Left ventricle myocardium inferior (tissue), 1 donor: ENCODE measurements around the gene VENTX. TPM values are rescaled to one million over a fixed set of nuclear protein-coding genes. Genes with fewer than 3 reads are reported as not detected.

ENCODE experiments used
- DNase-seq: peaks from one replicate; pipeline ENCODE4 v3.0.0-alpha.2; 2020
- H3K27ac ChIP-seq: fragments of 200-600 bp; replicated peaks from 2 replicates; pipeline ENCODE4 v1.8.0; 2021
- H3K27me3 ChIP-seq: fragments of 200-600 bp; 2 replicates; pipeline ENCODE4 v1.8.0; 2021; ENCODE audit warnings: low read depth
- H3K36me3 ChIP-seq: fragments of 200-600 bp; 2 replicates; pipeline ENCODE4 v1.8.0; 2021
- H3K4me1 ChIP-seq: fragments of 200-600 bp; 2 replicates; pipeline ENCODE4 v1.8.0; 2021
- H3K4me3 ChIP-seq: fragments of 200-600 bp; 2 replicates; pipeline ENCODE4 v1.8.0; 2021; ENCODE audit warnings: mild to moderate bottlenecking, moderate library complexity
- H3K9me3 ChIP-seq: fragments of 200-600 bp; replicated peaks from 2 replicates; pipeline ENCODE4 v1.8.0; 2021
- intact Hi-C: fragments of 100-400 bp; cut with micrococcal nuclease; formaldehyde crosslinking; loops from one replicate; pipeline ENCODE4 v1.11.0; 2022
- microRNA-seq: library from miRNA; unstranded; fragments of <30 nt; microRNA quantifications from one replicate; pipeline ENCODE4 v1.2.0, GENCODE V29; 2020
- total RNA-seq: library from RNA; stranded (reverse); fragmentation: NEBNext Ultra II Directional; extraction: Animal tissue kit (Norgen Biotek cat#: 25700); gene quantifications from one replicate; pipeline ENCODE4 v1.2.1, GENCODE V29; 2021
- TF ChIP-seq, protein P1 (sequence below): fragments of 200-600 bp; IDR thresholded peaks from 2 replicates; pipeline ENCODE4 v1.8.0; 2021; ENCODE audit warnings: antibody characterized with exemption, mild to moderate bottlenecking, borderline replicate concordance
- donor health status: DM: no; HTN: yes; CAD: no; lungs with severe emphysema.

The VENTX gene
- total RNA-seq, 1 donor from 2014 or later: 0.33 TPM

DNA sequence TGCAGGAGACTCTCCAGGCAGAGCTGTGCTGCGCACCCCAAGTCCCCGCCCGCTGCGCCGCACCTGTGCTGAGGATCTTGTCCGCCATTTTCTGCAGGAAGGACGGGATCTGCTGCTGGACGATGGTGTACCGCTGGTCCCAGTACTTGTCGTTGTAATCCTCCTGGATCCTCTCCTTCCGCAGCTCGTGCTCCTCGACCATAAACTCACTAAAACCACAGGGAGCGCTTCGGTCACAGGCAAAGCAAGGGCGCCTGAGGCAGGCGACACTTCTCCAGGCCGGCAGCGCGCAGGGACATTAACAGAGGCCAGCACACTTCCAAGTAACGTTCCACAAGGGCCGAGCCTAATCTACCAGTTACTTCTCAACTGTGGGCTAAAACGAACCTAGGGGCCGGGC lies 52.1 kb downstream of the VENTX start:
- DNase-seq: no peak
- Histone ChIP-seq H3K27ac (no peak overlapping the region), H3K36me3 (peaks cover 87% of the 10 kb centered on the region), H3K27me3 (no peaks in the 10 kb centered on the region), H3K9me3 (no peaks in the 10 kb centered on the region), H3K4me1 (no peaks in the 10 kb centered on the region), H3K4me3 (no peak overlapping the region)
- TF ChIP-seq, protein P1, sequence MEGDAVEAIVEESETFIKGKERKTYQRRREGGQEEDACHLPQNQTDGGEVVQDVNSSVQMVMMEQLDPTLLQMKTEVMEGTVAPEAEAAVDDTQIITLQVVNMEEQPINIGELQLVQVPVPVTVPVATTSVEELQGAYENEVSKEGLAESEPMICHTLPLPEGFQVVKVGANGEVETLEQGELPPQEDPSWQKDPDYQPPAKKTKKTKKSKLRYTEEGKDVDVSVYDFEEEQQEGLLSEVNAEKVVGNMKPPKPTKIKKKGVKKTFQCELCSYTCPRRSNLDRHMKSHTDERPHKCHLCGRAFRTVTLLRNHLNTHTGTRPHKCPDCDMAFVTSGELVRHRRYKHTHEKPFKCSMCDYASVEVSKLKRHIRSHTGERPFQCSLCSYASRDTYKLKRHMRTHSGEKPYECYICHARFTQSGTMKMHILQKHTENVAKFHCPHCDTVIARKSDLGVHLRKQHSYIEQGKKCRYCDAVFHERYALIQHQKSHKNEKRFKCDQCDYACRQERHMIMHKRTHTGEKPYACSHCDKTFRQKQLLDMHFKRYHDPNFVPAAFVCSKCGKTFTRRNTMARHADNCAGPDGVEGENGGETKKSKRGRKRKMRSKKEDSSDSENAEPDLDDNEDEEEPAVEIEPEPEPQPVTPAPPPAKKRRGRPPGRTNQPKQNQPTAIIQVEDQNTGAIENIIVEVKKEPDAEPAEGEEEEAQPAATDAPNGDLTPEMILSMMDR: no peak
- intact Hi-C loops: no loop called here

Small RNAs within 50 kb of the gene (microRNA-seq; reads per million reads assigned to microRNA genes)
- 1.2 reads per million for gene MIR202

Other genes with a start within 250 kb of the VENTX start
- gene ADGRA1, start 149.9 kb upstream of the VENTX start, total RNA-seq: not detected
- gene KNDC1, start 77.6 kb upstream of the VENTX start, total RNA-seq: 0.11 TPM
- not detected for gene UTF1, start 7.6 kb upstream of the VENTX start, total RNA-seq
- 1.4 TPM for gene ADAM8, start 39.0 kb downstream of the VENTX start, total RNA-seq
- gene TUBGCP2, start 71.0 kb downstream of the VENTX start, total RNA-seq: 38.9 TPM
- gene ZNF511, start 71.1 kb downstream of the VENTX start, total RNA-seq: 40.5 TPM
- gene CALY, start 99.0 kb downstream of the VENTX start, total RNA-seq: not detected
- not detected for gene PRAP1, start 109.5 kb downstream of the VENTX start, total RNA-seq
- gene FUOM, start 120.2 kb downstream of the VENTX start, total RNA-seq: 5.1 TPM
- 212 TPM for gene ECHS1, start 135.5 kb downstream of the VENTX start, total RNA-seq
- 2.9 TPM for gene PAOX, start 141.4 kb downstream of the VENTX start, total RNA-seq
- gene MTG1, start 156.3 kb downstream of the VENTX start, total RNA-seq: 14.0 TPM
- not detected for gene SPRN, start 186.8 kb downstream of the VENTX start, total RNA-seq
- 0.36 TPM for gene SCART1, start 216.1 kb downstream of the VENTX start, total RNA-seq